Activated CD4-positive, CD25-positive, alpha-beta regulatory T cell treated with anti-CD3 and anti-CD28 coated beads, Interleukin-2, amount 50 U/mL, for 24 hours (primary cell): ENCODE results near the gene RNFT2.

Experiments
- ATAC-seq, 2 donors: fragments of 150-1000 bp; cut with Tn5 transposase; one replicate each; pipeline ENCODE4 v1.10.0; 2021; ENCODE audit warnings: mild to moderate bottlenecking in 1 of 2, moderate library complexity in 1 of 2

RNFT2 gene

GRCh38 chr12:116880817-116881324 is 142.8 kb downstream of the RNFT2 start:
- peak; percentile 55 to 71 for ATAC-seq

- ATAC-seq: no peak
Measured at GRCh38 chr12:116881325-116881876, 143.3 kb downstream of the RNFT2 start, which contains the start of gene HRK. Gene HRK (minus strand): TSS chr12:116881441. CDS start chr12:116881307, 134 bp downstream.

DNA sequence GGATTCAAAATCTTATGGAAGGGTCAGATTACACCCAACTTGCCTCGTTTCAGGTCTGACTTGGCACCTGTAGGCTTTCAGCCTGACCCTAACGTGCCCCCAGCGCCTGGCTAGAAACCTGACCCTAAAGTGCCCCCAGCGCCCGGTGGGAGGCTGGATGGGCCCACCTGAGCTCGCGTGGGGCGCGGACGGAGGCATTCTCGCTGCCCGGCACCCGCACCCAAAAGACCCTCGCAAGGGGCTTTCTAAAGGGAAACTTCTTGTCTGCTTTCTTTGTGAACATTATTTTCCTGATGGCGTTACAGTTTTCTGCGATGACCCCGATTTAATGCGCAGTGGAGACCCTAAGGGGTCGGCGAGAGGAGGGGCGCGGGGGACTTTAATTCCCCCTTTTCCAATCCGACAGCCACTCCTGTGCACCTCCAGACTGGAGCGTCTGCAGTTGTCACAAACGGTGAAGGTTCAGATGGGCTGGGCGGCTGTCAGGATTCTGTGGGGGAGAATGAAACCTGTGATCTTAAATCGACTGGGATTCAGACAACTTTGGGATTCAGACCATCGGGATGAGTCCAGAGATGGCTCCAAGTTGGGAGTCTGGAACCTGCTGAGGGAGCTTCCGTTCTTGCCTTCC is 143.9 kb downstream of the RNFT2 start:
- no peak for ATAC-seq

GRCh38 chr12:116882742-116883141 is 144.6 kb downstream of the RNFT2 start:
- ATAC-seq: no peak

DNA sequence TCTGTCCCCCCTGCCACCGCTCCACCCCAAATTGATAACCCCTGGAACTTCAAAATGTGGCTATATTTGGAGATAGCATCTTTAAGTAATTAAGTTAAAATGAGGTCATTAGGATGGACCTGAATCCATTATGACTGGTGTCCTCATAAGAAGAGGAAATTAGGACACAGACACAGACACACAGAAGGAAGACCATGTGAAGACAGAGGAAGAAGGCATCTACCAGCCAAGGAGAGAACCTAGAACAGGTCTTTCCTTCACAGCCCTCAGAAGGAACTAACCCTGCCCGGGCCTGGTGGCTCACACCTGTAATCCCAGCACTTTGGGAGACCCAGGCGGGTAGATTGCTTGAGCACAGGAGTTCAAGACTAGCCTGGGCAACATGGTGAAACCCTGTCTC is 146.8 kb downstream of the RNFT2 start:
- ATAC-seq: no peak

DNA sequence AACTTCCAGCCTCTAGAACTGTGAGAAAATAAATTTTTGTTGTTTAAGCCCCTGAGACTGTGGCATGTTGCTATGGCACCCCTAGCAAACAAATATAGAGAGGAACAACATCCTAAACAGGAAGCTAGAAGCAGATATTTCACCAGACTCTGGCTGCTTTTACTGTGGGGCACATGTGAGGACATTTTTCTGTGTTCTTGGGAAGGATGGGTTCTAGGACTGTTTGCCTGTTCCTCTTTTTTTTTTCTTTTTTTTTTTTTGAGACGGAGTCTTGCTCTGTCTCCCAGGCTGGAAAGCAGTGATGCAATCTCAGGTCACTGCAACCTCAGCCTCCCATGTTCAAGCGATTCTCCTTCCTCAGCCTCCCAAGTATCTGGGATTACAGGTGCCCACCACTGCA is 147.4 kb downstream of the RNFT2 start:
- ATAC-seq: no peak

GRCh38 chr12:116887244-116887643 is 149.1 kb downstream of the RNFT2 start:
- no peak for ATAC-seq

GRCh38 chr12:116887897-116888296 is 149.8 kb downstream of the RNFT2 start:
- no peak for ATAC-seq

- ATAC-seq: no peak
Measured at GRCh38 chr12:116890330-116890729, 152.2 kb downstream of the RNFT2 start.

DNA sequence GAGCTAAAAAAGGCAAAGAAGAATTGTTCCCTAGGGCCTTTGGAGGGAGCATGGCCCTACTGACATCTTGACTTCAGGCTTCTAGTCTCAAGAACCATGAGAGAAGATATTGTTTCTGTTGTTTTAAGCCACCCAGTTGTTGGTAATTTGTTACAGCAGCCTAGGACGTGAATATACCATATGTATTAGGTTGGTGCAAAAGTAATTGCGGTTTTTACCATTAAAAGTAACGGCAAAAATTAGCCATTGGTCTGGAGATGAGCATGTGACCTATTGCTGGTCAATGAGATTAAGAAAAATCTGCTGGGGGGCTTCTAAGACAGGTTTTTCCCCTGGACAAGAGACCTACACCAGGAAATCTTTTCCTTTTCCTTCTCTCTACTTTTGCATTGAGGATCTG is 152.9 kb downstream of the RNFT2 start:
- no peak for ATAC-seq

- ATAC-seq: peak in 1 of 2 donors; percentile 41
Measured at GRCh38 chr12:116892349-116893140, 154.4 kb downstream of the RNFT2 start.

DNA sequence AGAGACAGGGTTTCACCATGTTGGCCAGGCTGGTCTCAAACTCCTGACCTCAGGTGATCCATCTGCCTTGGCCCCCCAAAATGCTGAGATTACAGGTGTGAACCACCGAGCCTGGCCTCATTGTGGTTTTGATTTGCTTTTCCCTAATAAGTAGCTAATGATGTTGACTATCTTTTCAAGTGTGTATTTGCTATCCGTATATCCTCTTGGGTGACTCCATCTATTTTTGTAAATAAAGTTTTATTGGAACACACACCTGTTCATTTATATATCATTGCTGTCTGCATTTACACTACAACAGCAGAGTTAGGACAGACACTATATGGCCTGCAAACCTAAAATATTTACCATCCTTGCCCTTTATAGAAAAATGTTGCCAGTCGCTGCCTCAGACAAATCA is 156.8 kb downstream of the RNFT2 start:
- no peak for ATAC-seq

GRCh38 chr12:116896411-116896924 is 158.4 kb downstream of the RNFT2 start:
- ATAC-seq: no peak

- ATAC-seq: no peak
Measured at GRCh38 chr12:116897476-116897875, 159.4 kb downstream of the RNFT2 start.

GRCh38 chr12:116898669-116899068 is 160.6 kb downstream of the RNFT2 start:
- ATAC-seq: peak in 1 of 2 donors; percentile 27

- no peak for ATAC-seq
Measured at GRCh38 chr12:116901612-116902011, 163.5 kb downstream of the RNFT2 start.
